ENCODE measurements around the gene IGSF1.
"Not testable (repeated sequence)": the region's sequence is repeated elsewhere in the genome, so short reads cannot be mapped to it uniquely, and the experiment has no call there.

Gene IGSF1

GRCh38 chrX:131264665-131265064 is 24.4 kb downstream of the IGSF1 start:
- no peak for DNase-seq

GRCh38 chrX:131264053-131264452 is 25.1 kb downstream of the IGSF1 start:
- DNase-seq = no peak

- DNase-seq = peak; percentile 24
Measured at GRCh38 chrX:131262738-131263679, 26.1 kb downstream of the IGSF1 start.

- DNase-seq = no peak
Measured at GRCh38 chrX:131262200-131262599, 26.9 kb downstream of the IGSF1 start.

- no peak for DNase-seq
Measured at GRCh38 chrX:131257367-131257766, 31.7 kb downstream of the IGSF1 start.

- not testable (repeated sequence) for DNase-seq
Measured at GRCh38 chrX:131250984-131251738, 37.9 kb downstream of the IGSF1 start.

- no peak for DNase-seq
Measured at GRCh38 chrX:131239057-131239456, 50.0 kb downstream of the IGSF1 start.

GRCh38 chrX:131237363-131237762 is 51.7 kb downstream of the IGSF1 start:
- DNase-seq = no peak

GRCh38 chrX:131235768-131236545 is 53.1 kb downstream of the IGSF1 start:
- no peak for DNase-seq

GRCh38 chrX:131227608-131228007 is 61.5 kb downstream of the IGSF1 start:
- DNase-seq = no peak

GRCh38 chrX:131226591-131226990 is 62.5 kb downstream of the IGSF1 start:
- no peak for DNase-seq

GRCh38 chrX:131225078-131225477 is 64.0 kb downstream of the IGSF1 start:
- DNase-seq = no peak
